OCI-LY3 (cell line): ENCODE measurements around the gene AKT1S1.

ENCODE experiments used
- H2AFZ ChIP-seq: fragments of 200-600, 300-600 bp; shearing (Covaris generic); 2 replicates; pipeline ENCODE4 v1.6.0; 2014; ENCODE audit warnings: antibody characterized with exemption, low read depth, low read length
- H3K27ac ChIP-seq: fragments of 200-600, 300-600 bp; sonication (generic); 2 replicates; pipeline ENCODE4 v1.5.1; 2014; ENCODE audit warnings: mild to moderate bottlenecking, low read length, moderate library complexity, mixed read lengths
- H3K27me3 ChIP-seq: fragments of 200-600, 300-600 bp; sonication (generic); 2 replicates; pipeline ENCODE4 v1.6.1; 2014; ENCODE audit warnings: low read depth, low read length, mixed read lengths
- H3K36me3 ChIP-seq: fragments of 200-600, 300-600 bp; sonication (generic); replicated peaks from 2 replicates; pipeline ENCODE3; 2014; ENCODE audit warnings: low read depth, low read length, mixed read lengths
- H3K4me1 ChIP-seq: fragments of 300-600, 200-600 bp; sonication (generic); 2 replicates; pipeline ENCODE4 v1.6.1; 2014; ENCODE audit warnings: low read length, mixed read lengths
- H3K4me2 ChIP-seq: fragments of 200-600, 300-600 bp; sonication (generic); 2 replicates; pipeline ENCODE4 v1.6.1; 2014; ENCODE audit warnings: low read length, mixed read lengths
- H3K4me3 ChIP-seq: fragments of 300-600, 200-600 bp; sonication (generic); 2 replicates; pipeline ENCODE4 v1.5.1; 2014; ENCODE audit warnings: antibody characterized with exemption, mild to moderate bottlenecking, low read length, moderate library complexity
- H3K79me2 ChIP-seq: fragments of 300-600, 200-600 bp; shearing (Covaris generic); 2 replicates; pipeline ENCODE4 v1.6.1; 2014; ENCODE audit warnings: mild to moderate bottlenecking, low read length, mixed read lengths
- H3K9ac ChIP-seq: fragments of 300-600, 200-600 bp; shearing (Covaris generic); 2 replicates; pipeline ENCODE4 v1.6.0; 2014; ENCODE audit warnings: mild to moderate bottlenecking, low read length, moderate library complexity
- H3K9me3 ChIP-seq: fragments of 200-600, 300-600 bp; shearing (Covaris generic); 2 replicates; pipeline ENCODE4 v1.6.1; 2014; ENCODE audit warnings: low read length, mixed read lengths; ENCODE audit not compliant: insufficient read depth
- H4K20me1 ChIP-seq: fragments of 200-600, 300-600 bp; sonication (generic); 2 replicates; pipeline ENCODE4 v1.6.1; 2016; ENCODE audit warnings: low read length, mixed read lengths; ENCODE audit not compliant: insufficient read depth
- CTCF ChIP-seq: fragments of 200-600, 300-600 bp; sonication (generic); IDR thresholded peaks from 2 replicates; pipeline ENCODE4 v1.5.1; 2014; ENCODE audit warnings: antibody characterized with exemption, low read length, low read depth
- EZH2phosphoT487 ChIP-seq: fragments of 200-600 bp; shearing (Covaris generic); IDR thresholded peaks from 2 replicates; pipeline ENCODE4 v1.6.1; 2018; ENCODE audit warnings: antibody characterized with exemption, mixed run types, low read depth

AKT1S1 gene

GRCh38 chr19:49831592-49831991, 45.6 kb downstream of the AKT1S1 start:
- Histone ChIP-seq H3K9ac (no peak overlapping the region), H3K4me2 (no peak overlapping the region), H3K27me3 (no peaks in the 10 kb centered on the region), H3K4me3 (no peak overlapping the region), H3K4me1 (no peaks in the 10 kb centered on the region), H3K27ac (no peak overlapping the region), H3K79me2 (peaks cover 7% of the 10 kb centered on the region; the same call in 1 of the 2 replicates), H3K36me3 (peaks cover 51% of the 10 kb centered on the region), H2AFZ (no peak overlapping the region), H3K9me3 (no peaks in the 10 kb centered on the region), H4K20me1 (peaks cover 23% of the 10 kb centered on the region)
- TF ChIP-seq CTCF (no peak), EZH2phosphoT487 (no peak)

GRCh38 chr19:49830766-49831165, 46.4 kb downstream of the AKT1S1 start:
- no peak overlapping the region for H3K4me2 ChIP-seq
- no peak overlapping the region for H2AFZ ChIP-seq
- no peaks in the 10 kb centered on the region for H3K4me1 ChIP-seq
- peaks cover 11% of the 10 kb centered on the region; the same call in 1 of the 2 replicates for H3K79me2 ChIP-seq
- no peak overlapping the region for H3K4me3 ChIP-seq
- H3K36me3 ChIP-seq, result peaks cover 44% of the 10 kb centered on the region
- TF ChIP-seq CTCF, result no peak
- no peak for TF ChIP-seq EZH2phosphoT487
- no peaks in the 10 kb centered on the region for H3K9me3 ChIP-seq
- H3K27me3 ChIP-seq, result no peaks in the 10 kb centered on the region
- peaks cover 26% of the 10 kb centered on the region for H4K20me1 ChIP-seq
- H3K27ac ChIP-seq, result no peak overlapping the region
- no peak overlapping the region for H3K9ac ChIP-seq

- Histone ChIP-seq H4K20me1 (peaks cover 29% of the 10 kb centered on the region), H3K36me3 (peaks cover 40% of the 10 kb centered on the region), H3K9ac (no peak overlapping the region), H3K4me2 (no peak overlapping the region), H3K27ac (no peak overlapping the region), H3K9me3 (no peaks in the 10 kb centered on the region), H3K79me2 (peaks cover 20% of the 10 kb centered on the region; the same call in 1 of the 2 replicates), H3K27me3 (no peaks in the 10 kb centered on the region), H3K4me3 (no peak overlapping the region), H3K4me1 (no peaks in the 10 kb centered on the region), H2AFZ (no peak overlapping the region)
- no peak for TF ChIP-seq EZH2phosphoT487
- no peak for TF ChIP-seq CTCF
Observed at GRCh38 chr19:49829721-49830120, 47.4 kb downstream of the AKT1S1 start.

- Histone ChIP-seq H2AFZ (no peak overlapping the region), H3K4me2 (no peak overlapping the region), H3K79me2 (peaks cover 23% of the 10 kb centered on the region), H3K9ac (no peak overlapping the region), H3K4me3 (no peak overlapping the region), H3K27me3 (no peaks in the 10 kb centered on the region), H3K4me1 (no peaks in the 10 kb centered on the region), H4K20me1 (peaks cover 32% of the 10 kb centered on the region), H3K36me3 (peaks cover 37% of the 10 kb centered on the region), H3K27ac (no peak overlapping the region), H3K9me3 (no peaks in the 10 kb centered on the region)
- no peak for TF ChIP-seq CTCF
Observed at GRCh38 chr19:49829200-49829599, 48.0 kb downstream of the AKT1S1 start.
